HG02870 (cell line): ENCODE data around the gene POU3F1.
A peak's percentile ranks its signal among the peaks of the same experiment; 100 is the strongest.

Experiments used
- ATAC-seq: cut with Tn5 transposase; IDR thresholded peaks from one replicate; pipeline ENCODE4 v1.9.1; 2021; ENCODE audit warnings: mild to moderate bottlenecking, moderate library complexity; ENCODE audit not compliant: unreplicated experiment

The POU3F1 gene

DNA sequence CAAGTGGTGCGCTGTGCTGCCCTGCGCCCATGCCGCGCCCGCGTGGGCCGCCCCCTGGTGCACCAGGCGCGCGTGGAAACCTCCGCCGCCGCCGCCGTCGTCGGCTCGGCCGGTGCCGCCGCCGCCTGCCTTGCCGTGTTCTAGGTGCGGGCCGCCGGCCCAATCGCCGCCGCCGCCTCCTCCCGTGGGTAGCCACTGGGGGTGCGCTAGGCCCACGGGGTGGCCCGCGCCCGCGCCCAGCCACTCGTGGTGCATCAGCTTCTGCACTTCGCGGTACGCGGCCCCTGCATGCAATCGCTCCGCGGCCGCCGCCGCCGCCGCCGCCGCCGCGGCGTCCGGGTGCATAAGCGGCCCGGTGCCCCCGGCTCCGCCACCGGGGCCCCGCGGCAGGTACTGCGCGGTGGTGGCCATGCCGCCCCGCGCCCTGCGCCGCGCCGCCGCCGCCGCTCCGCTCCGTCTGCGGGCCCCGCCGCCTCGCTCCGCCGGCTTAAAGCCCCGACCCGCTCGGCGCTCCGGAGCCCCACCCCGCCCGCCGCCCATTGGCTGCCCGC, at the start of gene POU3F1:
POU3F1 (minus strand) TSS at position 461 of the 551 bp plus-strand sequence; CDS start at position 411, 50 bp downstream.
- peak; percentile 9 for ATAC-seq

- no peak for ATAC-seq
These were observed 48.9 kb upstream of the POU3F1 start for GRCh38 chr1:38095454-38095931.

DNA sequence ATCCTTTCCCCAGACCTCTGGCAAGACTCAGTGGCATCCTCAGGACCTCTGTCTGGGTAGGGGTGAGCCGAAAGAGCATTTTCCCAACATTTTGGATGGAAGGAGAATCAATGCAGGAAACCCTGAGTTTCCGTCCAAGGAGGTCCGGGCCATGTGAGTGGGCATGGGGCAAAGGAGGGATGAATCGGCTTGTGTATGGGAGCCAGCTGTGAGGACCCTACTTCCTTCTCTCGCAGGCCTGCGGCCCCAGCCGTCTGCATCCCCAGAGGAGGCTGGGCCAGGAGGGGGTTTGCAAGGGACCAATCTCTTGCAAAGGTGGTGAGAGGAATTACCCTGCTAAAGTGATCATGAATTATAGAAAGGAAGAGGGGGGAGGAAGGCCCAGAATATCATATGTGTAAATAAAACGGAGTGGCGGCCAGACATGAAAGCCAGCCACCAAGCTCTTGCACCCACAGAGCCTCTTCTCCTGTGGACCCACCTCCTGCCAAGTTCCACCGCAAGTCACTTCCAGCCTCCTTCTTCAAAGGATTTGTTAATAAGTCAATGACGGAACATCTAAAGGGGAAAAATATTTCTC, 48.2 kb upstream of the POU3F1 start:
- ATAC-seq, result no peak

DNA sequence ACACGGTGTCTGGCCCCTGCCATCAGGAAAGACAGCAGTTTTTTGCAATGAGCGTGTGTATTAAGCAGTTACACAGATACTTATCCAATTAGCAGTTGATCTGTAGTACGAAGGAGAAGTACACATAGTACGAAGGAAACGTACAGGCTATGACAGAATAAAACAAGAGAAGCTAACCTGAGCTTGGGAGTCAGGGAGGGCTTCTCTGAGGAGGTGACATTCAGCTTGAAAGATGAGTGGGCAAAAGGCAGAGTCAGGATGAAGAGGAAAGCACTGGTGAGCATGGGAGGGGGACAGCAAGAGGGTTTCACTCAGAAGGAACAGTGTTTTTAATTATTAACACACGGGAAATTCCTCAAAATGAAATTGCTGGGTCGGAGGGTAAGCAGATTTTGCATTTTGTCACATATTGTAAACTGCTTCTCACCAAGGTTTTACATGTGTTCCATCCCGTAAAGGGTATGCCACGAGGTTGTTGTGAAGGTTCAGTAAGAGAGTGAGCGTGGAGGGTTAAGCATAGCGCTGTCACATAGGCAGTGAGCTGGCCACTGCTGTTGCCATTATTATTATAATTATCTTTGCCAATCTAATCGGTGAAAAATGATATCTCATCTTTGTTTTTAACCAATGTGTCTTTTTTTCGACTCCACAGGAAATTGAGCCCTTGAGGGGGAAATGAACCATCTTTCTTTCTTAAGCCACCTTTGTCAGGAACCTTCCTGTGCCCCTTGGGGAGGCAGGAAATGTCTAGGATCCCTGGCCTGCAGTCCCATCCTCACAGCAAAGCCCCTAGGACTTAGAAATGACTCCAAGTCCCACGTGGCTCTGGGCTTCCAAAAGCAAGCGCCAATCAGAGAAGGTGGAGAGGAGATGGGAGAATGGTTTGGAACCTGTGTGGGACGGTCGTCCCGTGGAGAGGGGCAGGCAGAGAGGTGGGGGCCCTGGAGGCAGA, 47.3 kb upstream of the POU3F1 start:
- ATAC-seq, result no peak

- no peak for ATAC-seq
These were observed 45.7 kb upstream of the POU3F1 start for GRCh38 chr1:38092256-38092655.

DNA sequence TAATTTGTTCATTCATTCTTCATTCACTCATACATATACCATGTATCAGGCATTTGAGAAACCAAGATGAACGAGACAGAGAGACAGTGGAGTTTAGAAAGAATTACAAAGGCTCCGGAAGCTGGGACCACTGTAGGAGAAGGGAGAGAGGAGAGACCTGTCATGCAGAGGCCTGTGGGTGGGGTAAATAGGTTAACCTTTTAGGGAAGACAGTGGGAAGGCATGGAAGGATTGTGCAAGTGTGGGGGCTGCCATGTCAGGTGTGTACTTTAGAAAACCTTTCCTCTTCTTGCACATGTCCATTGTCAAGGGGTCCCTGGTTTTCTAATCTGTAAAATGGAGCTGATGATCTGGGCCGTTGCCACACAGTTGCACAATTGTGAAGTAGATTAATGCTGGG, 44.2 kb upstream of the POU3F1 start:
- ATAC-seq, result no peak

DNA sequence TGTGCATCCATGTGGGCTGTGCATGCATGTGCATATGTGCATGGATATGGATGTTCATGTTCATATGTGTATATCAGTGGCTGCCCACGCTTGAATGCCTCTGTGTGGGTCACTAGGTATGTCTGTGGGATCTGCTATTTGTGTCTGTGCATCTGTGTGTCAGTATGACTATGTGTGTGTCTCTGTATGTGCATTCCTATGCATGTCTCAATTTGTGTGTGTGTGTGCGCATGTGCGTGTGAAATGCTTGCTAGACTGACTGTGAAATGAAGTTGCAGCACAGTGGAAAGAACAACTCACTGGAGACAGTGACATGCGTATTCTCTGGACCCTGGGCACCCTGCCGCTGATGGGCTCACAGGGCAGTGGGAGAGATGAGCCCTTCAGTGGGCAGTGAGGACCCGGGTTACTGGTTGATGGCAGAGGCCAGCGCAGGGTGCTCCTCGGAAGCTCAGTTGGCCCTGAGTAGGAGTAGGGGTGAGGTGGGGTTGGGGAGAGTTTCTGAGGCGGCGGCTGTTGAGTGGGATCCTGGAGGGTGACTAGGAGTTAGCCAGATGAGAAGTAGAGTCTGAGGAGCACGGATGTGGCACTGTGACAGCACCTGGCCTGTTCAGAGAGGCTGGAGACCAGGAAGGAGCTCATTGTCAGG, 43.2 kb upstream of the POU3F1 start:
- no peak for ATAC-seq

DNA sequence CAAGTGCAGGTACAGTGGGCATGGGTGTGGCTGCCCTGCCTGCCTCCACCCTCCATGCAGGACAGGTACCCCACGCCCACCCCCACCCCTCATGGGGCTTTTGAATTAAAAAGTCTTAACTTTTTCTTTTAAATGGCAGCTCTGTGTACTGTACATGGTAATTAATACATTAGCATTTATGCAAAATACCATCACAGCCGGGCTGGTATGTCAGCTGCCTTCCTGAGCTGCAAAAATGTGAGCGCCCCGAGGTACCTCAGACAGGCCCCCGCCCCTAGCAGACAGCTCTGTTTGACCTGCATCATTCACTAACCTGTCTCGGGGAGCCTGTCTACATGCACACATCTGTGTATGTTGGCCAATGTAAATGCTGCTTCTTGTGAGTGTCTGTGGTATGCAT, 42.2 kb upstream of the POU3F1 start:
- ATAC-seq, result no peak

DNA sequence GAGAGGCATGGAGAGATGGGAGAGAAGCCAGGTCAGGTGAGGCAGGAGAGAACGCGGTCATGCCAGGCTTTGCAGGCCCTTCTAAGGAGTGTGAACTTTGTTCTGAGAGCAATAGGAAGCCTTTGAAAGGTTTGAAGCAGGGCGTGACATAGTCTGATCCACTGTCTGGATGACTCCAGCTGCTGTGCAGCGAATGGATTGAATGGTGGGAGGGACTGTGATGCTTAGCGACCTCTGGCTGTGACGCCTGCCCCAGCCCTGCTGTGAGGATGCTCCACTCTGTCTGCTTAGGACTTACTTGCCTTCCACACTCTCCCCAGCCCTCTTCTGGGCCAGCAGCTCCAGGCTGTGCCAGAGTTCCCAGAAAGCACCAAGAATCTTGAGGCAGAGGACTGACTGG, 41.8 kb upstream of the POU3F1 start:
- ATAC-seq, result no peak

- ATAC-seq, result no peak
These were observed 41.1 kb upstream of the POU3F1 start for GRCh38 chr1:38087676-38088075.

- ATAC-seq, result no peak
These were observed 39.2 kb upstream of the POU3F1 start for GRCh38 chr1:38085666-38086330.

DNA sequence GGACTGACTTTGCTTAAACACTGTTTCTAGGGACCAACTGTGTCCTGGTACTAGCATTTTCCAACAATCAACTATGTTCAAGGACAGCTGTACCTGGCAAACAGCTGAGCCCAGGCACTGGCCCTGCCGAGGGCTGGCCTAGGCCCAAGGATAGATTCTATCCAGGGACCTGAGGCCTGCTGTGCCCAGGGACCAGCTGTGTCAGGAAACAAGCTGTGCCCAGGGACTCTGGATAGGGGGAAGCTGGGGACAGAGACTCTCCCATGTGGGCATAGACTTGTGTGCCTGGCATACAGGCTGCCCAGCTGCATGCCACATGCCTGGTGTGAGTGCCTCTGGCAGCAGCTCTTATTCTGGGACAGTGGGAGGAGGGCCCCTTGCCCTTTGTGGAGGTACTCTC, 38.1 kb upstream of the POU3F1 start:
- no peak for ATAC-seq

DNA sequence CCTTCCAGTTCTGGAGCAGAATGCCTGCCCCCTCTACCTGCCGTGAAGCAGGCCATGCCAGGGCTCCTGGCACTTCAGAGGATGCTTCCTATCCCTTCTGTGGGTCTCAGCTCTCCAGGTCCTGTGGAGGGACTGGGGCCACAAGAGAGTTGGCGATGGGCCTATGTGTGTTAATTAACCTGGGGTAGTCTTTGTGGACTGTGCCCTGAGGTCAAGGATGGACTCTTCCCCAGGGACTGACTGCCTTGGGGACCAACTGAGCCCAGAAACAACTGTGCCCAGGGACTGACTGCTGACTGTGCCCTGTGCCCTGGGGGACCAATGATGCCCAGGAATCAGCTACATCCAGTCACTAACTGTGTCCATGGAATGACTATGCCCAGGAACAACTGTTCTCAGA, 37.5 kb upstream of the POU3F1 start:
- ATAC-seq, result no peak

GRCh38 chr1:38083541-38083940, 36.9 kb upstream of the POU3F1 start:
- ATAC-seq, result no peak

GRCh38 chr1:38082769-38083263, 36.2 kb upstream of the POU3F1 start:
- no peak for ATAC-seq

DNA sequence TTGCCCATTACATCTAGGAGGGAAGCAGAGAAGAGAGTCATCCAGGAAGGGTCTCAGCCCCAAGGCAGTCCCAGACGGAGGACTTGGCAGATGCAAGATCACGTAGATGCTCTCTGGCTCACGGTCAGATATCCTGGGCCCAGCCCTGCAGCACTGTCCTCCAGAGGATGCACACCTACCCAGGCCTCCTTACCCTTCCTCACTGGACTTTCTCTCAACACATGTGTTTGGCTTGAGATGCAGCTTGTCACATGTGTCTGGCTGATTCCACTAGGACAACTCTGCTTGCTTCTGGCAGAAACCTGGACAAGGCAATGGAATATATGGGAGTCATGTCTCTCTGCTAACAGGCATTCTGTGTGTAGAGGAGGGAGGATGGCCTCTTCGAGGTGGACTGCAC, 32.4 kb upstream of the POU3F1 start:
- no peak for ATAC-seq

GRCh38 chr1:38077523-38078147, 31.0 kb upstream of the POU3F1 start:
- ATAC-seq, result no peak

DNA sequence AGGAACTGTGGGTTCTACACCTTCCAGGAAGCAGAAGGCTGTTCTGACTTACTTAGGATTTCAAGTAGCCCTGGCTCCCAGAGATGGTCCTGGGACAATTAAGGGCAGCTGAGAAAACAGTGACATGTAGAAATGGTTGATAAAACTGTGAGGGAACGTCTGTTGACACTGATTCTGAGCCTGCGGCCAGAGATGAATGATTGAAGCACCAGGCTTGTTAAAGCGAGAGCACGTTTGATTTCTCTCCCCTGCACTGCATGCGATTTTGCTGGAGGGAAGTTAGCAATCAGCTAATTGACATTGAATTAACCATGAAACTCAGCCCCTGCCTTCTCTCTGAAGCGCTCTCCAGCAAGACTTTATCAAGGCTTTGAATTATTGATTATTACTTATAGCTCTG, 29.9 kb upstream of the POU3F1 start:
- ATAC-seq, result no peak

DNA sequence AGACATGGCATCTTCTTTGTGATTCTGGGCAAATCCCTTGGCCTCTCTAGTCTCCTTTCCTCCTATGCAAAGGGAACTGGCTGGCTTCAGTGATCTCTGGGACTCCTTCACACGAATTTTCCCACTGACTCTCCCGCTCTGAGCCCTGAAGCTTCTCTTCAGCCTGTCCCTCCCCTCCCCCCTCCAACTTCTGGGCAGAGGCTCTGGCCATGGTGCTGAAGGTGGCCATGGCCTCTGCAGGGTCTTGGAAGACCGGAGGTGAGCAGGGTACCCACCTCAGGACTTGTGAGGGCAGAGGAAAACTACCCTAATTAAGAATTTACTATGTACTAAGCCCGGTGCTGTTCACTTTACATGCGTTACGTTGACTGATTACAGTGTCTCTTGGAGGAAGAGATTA, 29.4 kb upstream of the POU3F1 start:
- ATAC-seq, result no peak

- no peak for ATAC-seq
These were observed 28.6 kb upstream of the POU3F1 start for GRCh38 chr1:38075191-38075590.
